Measurements from ENCODE around the gene HOXD4.

DNA sequence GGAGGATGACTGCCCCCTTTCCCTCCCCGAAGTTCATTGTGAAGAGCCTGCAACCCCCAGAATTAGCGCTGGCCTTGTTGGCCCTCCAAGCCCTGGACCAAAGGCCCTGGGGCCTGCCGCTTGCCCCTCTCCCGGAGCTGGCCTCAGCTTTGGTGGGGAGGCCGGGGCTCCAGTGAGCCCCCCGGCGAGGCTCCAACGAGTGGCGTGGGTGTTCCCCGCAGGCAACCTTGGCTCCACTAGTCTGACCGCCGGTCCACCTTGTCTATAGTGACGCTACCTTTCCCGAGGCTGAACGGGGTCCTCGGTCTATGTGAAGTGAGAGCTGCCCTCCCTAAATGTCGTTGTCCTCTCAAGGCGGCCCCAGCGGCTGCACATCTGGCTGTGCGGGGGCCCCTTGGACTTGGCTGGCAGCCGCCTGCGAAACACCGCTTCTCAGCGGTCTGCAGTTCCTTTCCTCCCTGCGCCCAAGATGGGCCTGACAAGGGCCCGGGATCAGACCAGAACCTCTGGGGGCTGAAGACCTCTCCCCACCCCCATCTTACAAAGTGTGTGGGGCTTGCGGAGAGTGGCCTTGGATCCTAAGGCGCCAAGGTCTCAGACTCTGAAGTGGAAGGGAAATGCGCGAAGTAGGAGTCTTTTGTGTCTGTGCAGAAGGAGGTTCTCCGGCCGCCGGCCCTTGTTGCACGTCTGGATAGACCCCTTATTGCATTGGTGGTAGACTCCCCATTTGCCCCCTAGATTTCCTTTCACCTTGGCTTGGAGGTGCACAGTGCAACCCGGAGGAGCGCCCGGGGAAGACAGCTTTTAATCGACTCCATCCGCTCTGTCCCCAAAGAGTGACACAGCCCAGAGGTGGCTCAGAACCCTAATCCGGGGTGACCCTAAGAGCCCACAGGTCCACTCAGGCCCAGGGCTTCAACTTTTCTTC, 38.7 kb upstream of the HOXD4 start:
- TF ChIP-seq, protein P1, sequence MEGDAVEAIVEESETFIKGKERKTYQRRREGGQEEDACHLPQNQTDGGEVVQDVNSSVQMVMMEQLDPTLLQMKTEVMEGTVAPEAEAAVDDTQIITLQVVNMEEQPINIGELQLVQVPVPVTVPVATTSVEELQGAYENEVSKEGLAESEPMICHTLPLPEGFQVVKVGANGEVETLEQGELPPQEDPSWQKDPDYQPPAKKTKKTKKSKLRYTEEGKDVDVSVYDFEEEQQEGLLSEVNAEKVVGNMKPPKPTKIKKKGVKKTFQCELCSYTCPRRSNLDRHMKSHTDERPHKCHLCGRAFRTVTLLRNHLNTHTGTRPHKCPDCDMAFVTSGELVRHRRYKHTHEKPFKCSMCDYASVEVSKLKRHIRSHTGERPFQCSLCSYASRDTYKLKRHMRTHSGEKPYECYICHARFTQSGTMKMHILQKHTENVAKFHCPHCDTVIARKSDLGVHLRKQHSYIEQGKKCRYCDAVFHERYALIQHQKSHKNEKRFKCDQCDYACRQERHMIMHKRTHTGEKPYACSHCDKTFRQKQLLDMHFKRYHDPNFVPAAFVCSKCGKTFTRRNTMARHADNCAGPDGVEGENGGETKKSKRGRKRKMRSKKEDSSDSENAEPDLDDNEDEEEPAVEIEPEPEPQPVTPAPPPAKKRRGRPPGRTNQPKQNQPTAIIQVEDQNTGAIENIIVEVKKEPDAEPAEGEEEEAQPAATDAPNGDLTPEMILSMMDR (IDR thresholded peaks at IDR 0.05; ENCODE audit: low read depth, low read length), result no peak
- no peak for TF ChIP-seq EZH2phosphoT487 (IDR thresholded peaks at IDR 0.05; ENCODE audit: low read depth)

All from OCI-LY3 (cell line).